ENCODE results near the gene HOXA7. TPM values are rescaled to one million over a fixed set of nuclear protein-coding genes. Genes with fewer than 3 reads are reported as not detected.
A peak's percentile ranks its signal among the peaks of the same experiment; 100 is the strongest.

HOXA7 gene
- total RNA-seq, 1 donor from 2014 or later: 8.8 TPM

- Mint-ChIP-seq H3K4me3 (peak within 1 kb of the TSS; percentile 67), H3K27me3 (ENCODE audit: low read depth) (peaks cover 100% of the 10 kb centered on the region), H3K4me1 (peaks cover 10% of the 10 kb centered on the region), H3K9me3 (no peaks in the 10 kb centered on the region), H3K27ac (ENCODE audit: unreplicated experiment) (no peak within 1 kb of the TSS), H3K36me3 (ENCODE audit: low read depth) (peaks cover 5% of the 10 kb centered on the region)
- no peak for TF ChIP-seq CTCF (conservative IDR thresholded peaks at IDR 0.05)
- no peak for DNase-seq (ENCODE audit: low read depth, low spot score)
These were observed 28.8 kb upstream of the HOXA7 start, which contains the start of gene HOXA11 for GRCh38 chr7:27185013-27185853. Gene HOXA11, minus strand, starts transcription at chr7:27185232. Its CDS starts 88 bp downstream, at chr7:27185144.

GRCh38 chr7:27184337-27185012, 28.0 kb upstream of the HOXA7 start:
- H3K27ac Mint-ChIP-seq (ENCODE audit: unreplicated experiment): no peak overlapping the region
- no peak for DNase-seq (ENCODE audit: low read depth, low spot score)
- H3K4me1 Mint-ChIP-seq: peaks cover 10% of the 10 kb centered on the region
- peak overlapping the region; percentile 67 for H3K4me3 Mint-ChIP-seq
- H3K27me3 Mint-ChIP-seq (ENCODE audit: low read depth): peaks cover 100% of the 10 kb centered on the region
- H3K9me3 Mint-ChIP-seq: no peaks in the 10 kb centered on the region
- TF ChIP-seq CTCF (conservative IDR thresholded peaks at IDR 0.05): no peak
- peaks cover 5% of the 10 kb centered on the region for H3K36me3 Mint-ChIP-seq (ENCODE audit: low read depth)

- Mint-ChIP-seq H3K27ac (ENCODE audit: unreplicated experiment) (no peak overlapping the region), H3K27me3 (ENCODE audit: low read depth) (peaks cover 100% of the 10 kb centered on the region), H3K36me3 (ENCODE audit: low read depth) (peaks cover 5% of the 10 kb centered on the region), H3K4me1 (peaks cover 10% of the 10 kb centered on the region), H3K4me3 (peak overlapping the region; percentile 67), H3K9me3 (no peaks in the 10 kb centered on the region)
- no peak for DNase-seq (ENCODE audit: low read depth, low spot score)
- no peak for TF ChIP-seq CTCF (conservative IDR thresholded peaks at IDR 0.05)
These were observed 27.3 kb upstream of the HOXA7 start for GRCh38 chr7:27183682-27184336.

- Mint-ChIP-seq H3K4me3 (peak overlapping the region; percentile 0), H3K27me3 (ENCODE audit: low read depth) (peaks cover 100% of the 10 kb centered on the region), H3K36me3 (ENCODE audit: low read depth) (peaks cover 5% of the 10 kb centered on the region), H3K9me3 (no peaks in the 10 kb centered on the region), H3K27ac (ENCODE audit: unreplicated experiment) (no peak overlapping the region), H3K4me1 (peaks cover 5% of the 10 kb centered on the region)
- DNase-seq (ENCODE audit: low read depth, low spot score): no peak
- no peak for TF ChIP-seq CTCF (conservative IDR thresholded peaks at IDR 0.05)
These were observed 26.6 kb upstream of the HOXA7 start for GRCh38 chr7:27182861-27183681.

All from neural crest cell (in vitro differentiated cells).